Endothelial cell of umbilical vein (primary cell): ENCODE data around the gene RGS18. TPM values are rescaled to one million over a fixed set of nuclear protein-coding genes. Genes with fewer than 3 reads are reported as not detected.

ENCODE experiments used
- BruUV-seq: library from RNA; stranded (reverse); fragments of 400-500 nt; replicated peaks from 2 replicates; lab custom pipeline; 2021; lab: Mats Ljungman, UMichigan
- CTCF ChIA-PET: fragments of 300-600, 350-600 bp; sonication (Branson Sonifier 250); formaldehyde crosslinking; loops from one replicate; lab custom pipeline; 2021; ENCODE audit warnings: antibody characterized with exemption, inconsistent platforms; lab: Charles Lee
- POLR2A ChIA-PET: fragments of 300-600, 350-600 bp; sonication (Branson Sonifier 250); formaldehyde crosslinking; loops from one replicate; lab custom pipeline; 2021; ENCODE audit warnings: antibody characterized with exemption, inconsistent platforms; lab: Charles Lee
- DNase-seq: peaks from one replicate; pipeline ENCODE4 v3.0.0-alpha.2; 2011; ENCODE audit warnings: low read depth, low spot score
- FAIRE-seq: peaks from 2 replicates; lab custom pipeline; 2011; peaks lifted over from hg19 to GRCh38; lab: Jason Lieb, UNC
- H2AFZ ChIP-seq: 2 replicates; pipeline ENCODE4 v1.6.0; 2012; ENCODE audit warnings: low read depth, low read length, control low read depth, inconsistent platforms
- H3K27ac ChIP-seq: 2 replicates; pipeline ENCODE4 v1.5.1; 2011; ENCODE audit warnings: low read depth, mild to moderate bottlenecking, control low read depth, low read length, moderate library complexity; ENCODE audit not compliant: insufficient read depth
- H3K27me3 ChIP-seq, 2 experiments: 2 replicates each; pipeline versions ENCODE4 v1.6.0 to v1.6.1; 2011; ENCODE audit warnings: low read length in 2 of 2, mixed read lengths in 1 of 2; ENCODE audit not compliant: control insufficient read depth in 2 of 2, insufficient read depth in 2 of 2
- H3K36me3 ChIP-seq, 2 experiments: 2 replicates in 1 of 2; 3 replicates in 1 of 2; pipeline ENCODE4 v1.5.1; 2011; ENCODE audit warnings: low read length in 2 of 2, mild to moderate bottlenecking in 1 of 2, moderate library complexity in 1 of 2; ENCODE audit not compliant: control insufficient read depth in 2 of 2, insufficient read depth in 2 of 2; ENCODE audit errors: extremely low read depth in 1 of 2
- H3K4me1 ChIP-seq: 3 replicates; pipeline ENCODE4 v1.5.1; 2011; ENCODE audit warnings: mild to moderate bottlenecking, low read length; ENCODE audit not compliant: control insufficient read depth, insufficient read depth; ENCODE audit errors: extremely low read depth
- H3K4me2 ChIP-seq: 2 replicates; pipeline ENCODE4 v1.6.1; 2011; ENCODE audit warnings: low read length, control low read depth, mixed read lengths; ENCODE audit not compliant: insufficient read depth
- H3K4me3 ChIP-seq, 3 experiments: fragments of 200-600 bp in 1 of 3; sonication (generic), shearing (Covaris generic) in 1 of 3; replicated peaks in 1 of 3; 2 replicates each; pipeline ENCODE4 v1.5.1; 2011 to 2016; ENCODE audit warnings: control low read depth in 3 of 3, low read length in 3 of 3, mild to moderate bottlenecking in 2 of 3, inconsistent platforms in 1 of 3, low read depth in 1 of 3, moderate library complexity in 1 of 3; ENCODE audit not compliant: insufficient read depth in 1 of 3
- H3K79me2 ChIP-seq: 2 replicates; pipeline ENCODE4 v1.6.0; 2012; ENCODE audit warnings: low read length, inconsistent platforms; ENCODE audit not compliant: control insufficient read depth, insufficient read depth
- H3K9ac ChIP-seq: replicated peaks from 2 replicates; pipeline ENCODE3; 2011; ENCODE audit warnings: low read length, control low read depth; ENCODE audit not compliant: insufficient read depth; ENCODE audit errors: extremely low read depth
- H3K9me1 ChIP-seq: replicated peaks from 3 replicates; pipeline ENCODE4 v1.6.0; 2011; ENCODE audit warnings: mild to moderate bottlenecking, low read length; ENCODE audit not compliant: control insufficient read depth, insufficient read depth; ENCODE audit errors: extremely low read depth
- H3K9me3 ChIP-seq: replicated peaks from 2 replicates; pipeline ENCODE4 v1.5.1; 2012; ENCODE audit warnings: low read length, inconsistent platforms; ENCODE audit not compliant: control insufficient read depth, insufficient read depth
- H4K20me1 ChIP-seq: replicated peaks from 2 replicates; pipeline ENCODE3; 2011; ENCODE audit warnings: mild to moderate bottlenecking, low read length; ENCODE audit not compliant: control insufficient read depth, insufficient read depth; ENCODE audit errors: extremely low read depth
- EZH2 ChIP-seq: IDR thresholded peaks from 2 replicates; pipeline ENCODE4 v1.6.1; 2012; ENCODE audit warnings: borderline replicate concordance, low read depth, mild to moderate bottlenecking, moderate library complexity, low read length, inconsistent platforms; ENCODE audit not compliant: severe bottlenecking
- FOS ChIP-seq: IDR thresholded peaks from 2 replicates; pipeline ENCODE4 v1.6.1; 2011; ENCODE audit warnings: mild to moderate bottlenecking, low read length, moderate library complexity, borderline replicate concordance; ENCODE audit not compliant: insufficient read depth
- GATA2 ChIP-seq: IDR thresholded peaks from 2 replicates; pipeline ENCODE4 v1.7.0; 2011; ENCODE audit warnings: low read depth, mild to moderate bottlenecking, moderate library complexity, mixed read lengths, low read length; ENCODE audit not compliant: insufficient read length, insufficient read depth
- JUN ChIP-seq: IDR thresholded peaks from 2 replicates; pipeline ENCODE4 v1.6.1; 2011; ENCODE audit warnings: borderline replicate concordance, low read depth; ENCODE audit not compliant: insufficient read length, insufficient read depth
- MYC ChIP-seq: IDR thresholded peaks from one replicate; pipeline ENCODE4 v1.6.1; 2011; ENCODE audit warnings: mild to moderate bottlenecking, low read depth, low read length
- POLR2A ChIP-seq: IDR thresholded peaks from 2 replicates; pipeline ENCODE4 v1.6.1; 2012; ENCODE audit warnings: low read depth, mild to moderate bottlenecking, control low read depth, low read length
- POLR2AphosphoS5 ChIP-seq: IDR thresholded peaks from 2 replicates; pipeline ENCODE4 v1.6.1; 2012; ENCODE audit warnings: low read depth, mild to moderate bottlenecking, control low read depth, low read length, moderate library complexity; ENCODE audit not compliant: insufficient read depth
- dilution Hi-C: fragments of 300-500 bp; cut with MboI; formaldehyde crosslinking; loops from one replicate; pipeline ENCODE4 v1.15.0; 2019; ENCODE audit warnings: low sequenced_read_pairs; ENCODE audit not compliant: extremely low pct_ligation_motif_present
- intact Hi-C: fragments of 100-400 bp; cut with micrococcal nuclease; formaldehyde crosslinking; loops from one replicate; pipeline ENCODE4 v1.10.0; 2022
- polyA plus RNA-seq, 4 experiments: library from polyadenylated mRNA; depleted of rRNA in 3 of 4; stranded (reverse) in 3 of 4; unstranded in 1 of 4; fragments of >200 nt; gene quantifications; 2 replicates each; pipeline versions ENCODE4 v1.2.1 to v1.2.3, GENCODE V29; 2011 to 2012; ENCODE audit warnings: missing spikeins in 1 of 4
- total RNA-seq: library from RNA; stranded (reverse); gene quantifications from 2 replicates; pipeline ENCODE4 v1.2.3, GENCODE V29; 2021
- TF ChIP-seq, protein P1 (sequence below), 2 donors: IDR thresholded peaks; 1 replicate in 1 of 2; 2 replicates in 1 of 2; pipeline ENCODE4 v1.5.1; 2011; ENCODE audit warnings: low read length in 2 of 2, mild to moderate bottlenecking in 2 of 2, moderate library complexity in 2 of 2, control low read depth in 1 of 2, inconsistent platforms in 1 of 2, low read depth in 1 of 2; ENCODE audit not compliant: insufficient read depth in 1 of 2; ENCODE audit errors: extremely low read depth in 1 of 2
- TF ChIP-seq, protein P2 (sequence below): IDR thresholded peaks from 2 replicates; pipeline ENCODE4 v1.6.1; 2011; ENCODE audit not compliant: insufficient read depth, insufficient read length

RGS18 gene
- total and polyA plus RNA-seq, 2 donors (not counting 3 experiments of a cell fraction or from before 2014, with no cell fraction given), result not detected

DNA sequence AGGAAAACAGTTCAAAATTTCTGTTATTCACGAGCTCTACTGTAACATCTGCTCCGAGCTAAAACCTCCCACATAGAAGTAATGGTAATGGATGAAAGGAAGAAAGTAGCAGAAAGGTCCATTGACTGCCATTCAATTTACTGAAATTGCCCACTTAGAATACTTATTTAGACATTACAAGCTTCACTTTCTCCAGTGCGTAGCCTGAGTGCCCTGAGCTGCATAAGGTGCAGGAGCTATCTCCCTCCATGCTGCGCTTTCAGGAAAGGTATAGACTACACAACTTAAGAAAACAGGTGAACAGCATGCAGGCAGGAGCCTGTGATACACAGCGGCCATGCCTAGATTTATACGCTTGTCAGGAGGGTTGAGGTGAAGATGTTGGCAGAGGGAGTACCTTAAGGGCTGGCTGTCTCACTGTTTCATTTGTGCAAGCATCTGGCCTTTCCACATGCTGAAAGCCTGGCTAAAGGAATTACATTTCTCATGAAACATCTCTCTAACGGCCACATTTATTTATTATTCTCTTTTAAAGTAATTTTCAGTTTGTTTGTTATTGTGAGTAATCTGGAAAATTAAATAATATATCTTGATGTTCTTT lies 74.7 kb downstream of the RGS18 start:
- TF ChIP-seq EZH2 (no peak), POLR2AphosphoS5 (no peak), MYC (no peak), GATA2 (no peak), JUN (no peak), POLR2A (no peak), FOS (no peak)
- TF ChIP-seq, protein P1, sequence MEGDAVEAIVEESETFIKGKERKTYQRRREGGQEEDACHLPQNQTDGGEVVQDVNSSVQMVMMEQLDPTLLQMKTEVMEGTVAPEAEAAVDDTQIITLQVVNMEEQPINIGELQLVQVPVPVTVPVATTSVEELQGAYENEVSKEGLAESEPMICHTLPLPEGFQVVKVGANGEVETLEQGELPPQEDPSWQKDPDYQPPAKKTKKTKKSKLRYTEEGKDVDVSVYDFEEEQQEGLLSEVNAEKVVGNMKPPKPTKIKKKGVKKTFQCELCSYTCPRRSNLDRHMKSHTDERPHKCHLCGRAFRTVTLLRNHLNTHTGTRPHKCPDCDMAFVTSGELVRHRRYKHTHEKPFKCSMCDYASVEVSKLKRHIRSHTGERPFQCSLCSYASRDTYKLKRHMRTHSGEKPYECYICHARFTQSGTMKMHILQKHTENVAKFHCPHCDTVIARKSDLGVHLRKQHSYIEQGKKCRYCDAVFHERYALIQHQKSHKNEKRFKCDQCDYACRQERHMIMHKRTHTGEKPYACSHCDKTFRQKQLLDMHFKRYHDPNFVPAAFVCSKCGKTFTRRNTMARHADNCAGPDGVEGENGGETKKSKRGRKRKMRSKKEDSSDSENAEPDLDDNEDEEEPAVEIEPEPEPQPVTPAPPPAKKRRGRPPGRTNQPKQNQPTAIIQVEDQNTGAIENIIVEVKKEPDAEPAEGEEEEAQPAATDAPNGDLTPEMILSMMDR (IDR thresholded peaks at IDR 0.05; ENCODE audit: extremely low read depth in 1 of 2, insufficient read depth in 1 of 2, low read depth in 1 of 2, low read length in 2 of 2), result no peak
- TF ChIP-seq, protein P2, sequence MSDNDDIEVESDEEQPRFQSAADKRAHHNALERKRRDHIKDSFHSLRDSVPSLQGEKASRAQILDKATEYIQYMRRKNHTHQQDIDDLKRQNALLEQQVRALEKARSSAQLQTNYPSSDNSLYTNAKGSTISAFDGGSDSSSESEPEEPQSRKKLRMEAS, result no peak
- no peak overlapping the region for H3K4me2 ChIP-seq
- no peak overlapping the region for H3K4me3 ChIP-seq
- no TSS peak for BruUV-seq
- H2AFZ ChIP-seq, result no peak overlapping the region
- no peaks in the 10 kb centered on the region for H3K9me1 ChIP-seq
- no peaks in the 10 kb centered on the region for H3K9me3 ChIP-seq
- FAIRE-seq, result no peak
- H3K9ac ChIP-seq, result no peak overlapping the region
- H3K36me3 ChIP-seq, result no peaks in the 10 kb centered on the region
- no peaks in the 10 kb centered on the region for H3K4me1 ChIP-seq
- intact Hi-C loops, result no loop called here
- no peaks in the 10 kb centered on the region for H4K20me1 ChIP-seq
- no peak for DNase-seq
- no peaks in the 10 kb centered on the region for H3K27me3 ChIP-seq
- ChIA-PET POLR2A (no interaction called here), CTCF (interaction anchor here (1.0 to 1.7 kb wide), 4 partner anchors 9 to 62 kb away, joined by 3 to 4 read pairs (median 3); no protein-coding TSS in a partner anchor)
- no peaks in the 10 kb centered on the region for H3K79me2 ChIP-seq
- no peak overlapping the region for H3K27ac ChIP-seq
- dilution Hi-C loops, result no loop called here
